Activated T-helper 2 cell treated with anti-CD3 and anti-CD28 coated beads, Interferon-gamma antibody, Interleukin-2, Interleukin-4, amounts not matched to agents 10 μg/mL and 5 μg/mL and 100 μg/mL, durations not matched to agents 14 hours and 24 hours and 36 hours (primary cell): ENCODE data around the gene TTLL4. TPM values are rescaled to one million over a fixed set of nuclear protein-coding genes. Genes with fewer than 3 reads are reported as not detected.
"Not testable (repeated sequence)": the region's sequence is repeated elsewhere in the genome, so short reads cannot be mapped to it uniquely, and the experiment has no call there.

ENCODE experiments used
- DNase-seq: peaks from one replicate; pipeline ENCODE4 v3.0.0; 2021; ENCODE audit warnings: low spot score
- H3K27ac Mint-ChIP-seq: one replicate; pipeline ENCODE4 v1.8.0; 2021; ENCODE audit warnings: mixed read lengths
- H3K27me3 Mint-ChIP-seq: one replicate; pipeline ENCODE4 v1.8.0; 2021; ENCODE audit warnings: low read depth, mixed read lengths
- H3K36me3 Mint-ChIP-seq: one replicate; pipeline ENCODE4 v1.8.0; 2021; ENCODE audit warnings: low read depth, mixed read lengths
- H3K4me1 Mint-ChIP-seq: one replicate; pipeline ENCODE4 v1.8.0; 2021; ENCODE audit warnings: low read depth, mixed read lengths
- H3K4me3 Mint-ChIP-seq: one replicate; pipeline ENCODE4 v1.8.0; 2021; ENCODE audit warnings: low read depth, mild to moderate bottlenecking, moderate library complexity, mixed read lengths
- H3K9me3 Mint-ChIP-seq: one replicate; pipeline ENCODE4 v1.8.0; 2021; ENCODE audit warnings: mixed read lengths
- intact Hi-C: fragments of 100-400 bp; cut with micrococcal nuclease; formaldehyde crosslinking; loops from one replicate; pipeline ENCODE4 v1.15.1; 2023
- total RNA-seq: library from RNA; stranded (reverse); gene quantifications from 2 replicates; pipeline ENCODE4 v1.2.3, GENCODE V29; 2022

Gene TTLL4, protein sequence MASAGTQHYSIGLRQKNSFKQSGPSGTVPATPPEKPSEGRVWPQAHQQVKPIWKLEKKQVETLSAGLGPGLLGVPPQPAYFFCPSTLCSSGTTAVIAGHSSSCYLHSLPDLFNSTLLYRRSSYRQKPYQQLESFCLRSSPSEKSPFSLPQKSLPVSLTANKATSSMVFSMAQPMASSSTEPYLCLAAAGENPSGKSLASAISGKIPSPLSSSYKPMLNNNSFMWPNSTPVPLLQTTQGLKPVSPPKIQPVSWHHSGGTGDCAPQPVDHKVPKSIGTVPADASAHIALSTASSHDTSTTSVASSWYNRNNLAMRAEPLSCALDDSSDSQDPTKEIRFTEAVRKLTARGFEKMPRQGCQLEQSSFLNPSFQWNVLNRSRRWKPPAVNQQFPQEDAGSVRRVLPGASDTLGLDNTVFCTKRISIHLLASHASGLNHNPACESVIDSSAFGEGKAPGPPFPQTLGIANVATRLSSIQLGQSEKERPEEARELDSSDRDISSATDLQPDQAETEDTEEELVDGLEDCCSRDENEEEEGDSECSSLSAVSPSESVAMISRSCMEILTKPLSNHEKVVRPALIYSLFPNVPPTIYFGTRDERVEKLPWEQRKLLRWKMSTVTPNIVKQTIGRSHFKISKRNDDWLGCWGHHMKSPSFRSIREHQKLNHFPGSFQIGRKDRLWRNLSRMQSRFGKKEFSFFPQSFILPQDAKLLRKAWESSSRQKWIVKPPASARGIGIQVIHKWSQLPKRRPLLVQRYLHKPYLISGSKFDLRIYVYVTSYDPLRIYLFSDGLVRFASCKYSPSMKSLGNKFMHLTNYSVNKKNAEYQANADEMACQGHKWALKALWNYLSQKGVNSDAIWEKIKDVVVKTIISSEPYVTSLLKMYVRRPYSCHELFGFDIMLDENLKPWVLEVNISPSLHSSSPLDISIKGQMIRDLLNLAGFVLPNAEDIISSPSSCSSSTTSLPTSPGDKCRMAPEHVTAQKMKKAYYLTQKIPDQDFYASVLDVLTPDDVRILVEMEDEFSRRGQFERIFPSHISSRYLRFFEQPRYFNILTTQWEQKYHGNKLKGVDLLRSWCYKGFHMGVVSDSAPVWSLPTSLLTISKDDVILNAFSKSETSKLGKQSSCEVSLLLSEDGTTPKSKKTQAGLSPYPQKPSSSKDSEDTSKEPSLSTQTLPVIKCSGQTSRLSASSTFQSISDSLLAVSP
- total RNA-seq = 55.7 and 64.7 TPM in 2 replicates

DNA sequence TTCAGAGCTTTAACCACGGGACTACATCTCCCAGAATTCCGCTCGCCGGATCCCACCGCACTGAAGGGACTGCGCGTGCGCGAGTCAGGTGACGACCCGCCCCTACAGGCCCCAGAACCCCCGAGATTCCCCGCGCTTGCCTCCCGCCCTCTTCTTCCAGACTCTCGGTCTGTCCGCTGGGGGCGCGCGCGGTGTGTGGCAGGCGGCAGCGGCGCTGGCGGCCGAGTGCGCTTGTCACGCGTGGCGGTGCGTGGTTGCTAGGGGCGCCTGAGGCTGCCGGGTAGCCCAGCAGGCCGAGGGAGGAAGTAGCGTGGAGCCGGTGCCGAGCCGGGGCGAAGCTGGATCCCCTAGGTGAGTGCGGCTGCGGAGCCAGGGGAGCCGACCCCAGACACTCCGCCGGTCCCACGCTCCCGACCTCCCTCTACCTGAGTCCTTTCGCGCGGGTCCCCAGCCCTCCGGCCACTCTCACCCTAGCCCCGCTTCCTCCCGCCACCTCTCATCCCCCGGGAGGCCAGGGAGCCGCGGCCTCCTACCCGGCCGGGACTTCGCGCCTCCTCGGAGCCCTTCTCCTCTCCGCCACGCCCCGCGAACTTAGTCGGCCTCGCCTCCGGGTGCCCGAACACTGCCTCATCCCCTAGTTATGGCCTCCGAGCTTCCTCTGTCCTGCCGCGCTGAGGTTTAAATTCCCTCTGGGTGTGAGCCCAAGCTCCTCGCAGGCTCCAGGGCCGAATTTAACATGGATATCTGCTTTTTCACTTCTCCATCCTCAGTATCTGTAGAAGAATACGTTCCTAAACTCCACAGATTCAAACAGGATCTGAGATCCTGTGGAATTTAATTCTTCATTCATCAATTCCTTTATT, at the start of gene TTLL4:
TTLL4 (plus strand) TSS at position 149 of the 863 bp plus-strand sequence. CDS start 26,842 bp downstream, outside the sequence.
- DNase-seq = peak; percentile 98
- peak within 1 kb of the TSS; percentile 95 for H3K4me3 Mint-ChIP-seq
- peaks cover 1% of the 10 kb centered on the region for H3K27me3 Mint-ChIP-seq
- H3K4me1 Mint-ChIP-seq = peaks cover 17% of the 10 kb centered on the region
- H3K27ac Mint-ChIP-seq = peak within 1 kb of the TSS; percentile 84
- intact Hi-C loops = loop anchor here (1.0 to 2.0 kb wide), 7 partner anchors 22 to 788 kb away; partner anchors contain the start of genes BCS1L, CNOT9, GMPPA and RNF25
- H3K9me3 Mint-ChIP-seq = no peaks in the 10 kb centered on the region
- peaks cover 11% of the 10 kb centered on the region for H3K36me3 Mint-ChIP-seq

GRCh38 chr2:218662377-218662776, 48.3 kb upstream of the TTLL4 start:
- Mint-ChIP-seq H3K27me3 (no peaks in the 10 kb centered on the region), H3K4me1 (peaks cover 18% of the 10 kb centered on the region), H3K4me3 (no peak overlapping the region), H3K36me3 (peaks cover 71% of the 10 kb centered on the region), H3K9me3 (no peaks in the 10 kb centered on the region), H3K27ac (no peak overlapping the region)
- intact Hi-C loops = no loop called here
- DNase-seq = no peak

- Mint-ChIP-seq H3K36me3 (peaks cover 70% of the 10 kb centered on the region), H3K9me3 (no peaks in the 10 kb centered on the region), H3K4me1 (peaks cover 15% of the 10 kb centered on the region), H3K4me3 (no peak overlapping the region), H3K27ac (no peak overlapping the region), H3K27me3 (no peaks in the 10 kb centered on the region)
- intact Hi-C loops = no loop called here
- DNase-seq = no peak
These were observed 47.8 kb upstream of the TTLL4 start for GRCh38 chr2:218662827-218663226.

- intact Hi-C loops = no loop called here
- peaks cover 68% of the 10 kb centered on the region for H3K36me3 Mint-ChIP-seq
- H3K4me3 Mint-ChIP-seq = no peak overlapping the region
- H3K27ac Mint-ChIP-seq = no peak overlapping the region
- H3K4me1 Mint-ChIP-seq = peaks cover 8% of the 10 kb centered on the region
- H3K9me3 Mint-ChIP-seq = no peaks in the 10 kb centered on the region
- no peaks in the 10 kb centered on the region for H3K27me3 Mint-ChIP-seq
- DNase-seq = no peak
These were observed 46.7 kb upstream of the TTLL4 start for GRCh38 chr2:218663901-218664300.

GRCh38 chr2:218664653-218665052, 46.0 kb upstream of the TTLL4 start:
- Mint-ChIP-seq H3K36me3 (peaks cover 61% of the 10 kb centered on the region), H3K4me3 (no peak overlapping the region), H3K4me1 (peaks cover 10% of the 10 kb centered on the region), H3K27me3 (no peaks in the 10 kb centered on the region), H3K27ac (peak overlapping the region; percentile 40), H3K9me3 (no peaks in the 10 kb centered on the region)
- intact Hi-C loops = no loop called here
- DNase-seq = no peak

GRCh38 chr2:218671097-218671653, 39.5 kb upstream of the TTLL4 start:
- Mint-ChIP-seq H3K4me3 (peak overlapping the region; percentile 92), H3K4me1 (peaks cover 21% of the 10 kb centered on the region), H3K36me3 (peaks cover 13% of the 10 kb centered on the region)

DNA sequence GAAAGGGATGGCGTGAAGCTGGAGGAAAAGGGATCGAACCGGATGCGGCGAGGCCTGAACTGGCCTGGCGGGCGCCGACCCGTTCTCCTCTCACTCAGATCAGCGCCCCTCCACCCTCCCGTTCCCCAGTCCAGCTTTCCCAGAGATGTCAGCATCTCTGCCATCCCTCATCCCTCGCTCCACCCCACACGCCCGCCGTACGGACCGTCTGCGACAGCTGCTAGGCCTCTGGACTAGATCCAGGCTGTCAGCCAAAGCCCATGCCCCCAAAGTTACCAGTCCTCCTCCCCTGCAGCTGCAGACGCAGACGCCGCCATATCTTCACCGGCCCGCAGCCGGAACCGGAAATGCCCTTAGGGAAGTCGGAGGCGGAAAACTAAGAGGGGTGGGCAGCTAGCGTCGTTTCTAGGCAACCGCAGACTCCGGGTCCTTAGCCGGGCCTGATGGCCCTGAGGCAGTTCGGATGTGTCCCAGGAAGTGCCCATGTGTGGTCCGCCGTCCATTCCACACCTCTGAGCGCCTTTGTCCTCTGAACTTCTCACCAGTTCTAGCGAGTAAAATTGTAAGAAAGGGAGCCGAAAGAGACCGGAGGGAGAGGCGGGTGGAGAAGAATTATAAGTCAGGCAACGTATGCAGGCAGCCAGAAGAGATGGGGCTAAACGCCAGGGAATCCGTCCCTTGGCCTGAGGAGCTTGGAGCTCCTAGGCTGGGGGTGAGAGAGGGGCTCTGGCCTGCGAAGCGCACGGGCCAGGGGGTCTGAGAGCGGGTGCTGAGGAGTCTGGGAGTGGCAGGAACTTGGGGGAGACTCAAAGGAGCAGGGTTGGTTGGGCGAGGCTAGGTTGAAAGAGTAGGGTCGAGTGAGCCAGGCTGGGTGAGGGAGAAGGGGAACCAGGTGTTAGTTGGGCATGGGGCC, 38.7 kb upstream of the TTLL4 start, which contains the start of the genes RNF25 and STK36:
RNF25 (minus strand) TSS at position 349 of the 913 bp plus-strand sequence; CDS start at position 317, 32 bp downstream.
STK36 (plus strand) TSS at position 433 of the 913 bp plus-strand sequence. CDS start 744 bp downstream, outside the sequence.
- peaks cover 10% of the 10 kb centered on the region for H3K36me3 Mint-ChIP-seq
- H3K4me3 Mint-ChIP-seq = peak within 1 kb of the TSS; percentile 92
- DNase-seq = peak; percentile 75
- H3K27ac Mint-ChIP-seq = peak within 1 kb of the TSS; percentile 86
- peaks cover 21% of the 10 kb centered on the region for H3K4me1 Mint-ChIP-seq
- intact Hi-C loops = loop anchor here (1.0 to 5.0 kb wide), 5 partner anchors 13 to 175 kb away; partner anchors contain the start of genes BCS1L, CNOT9, TTLL4 and USP37
- no peaks in the 10 kb centered on the region for H3K9me3 Mint-ChIP-seq
- no peaks in the 10 kb centered on the region for H3K27me3 Mint-ChIP-seq

More at GRCh38 chr2:218671097-218671653, 39.5 kb upstream of the TTLL4 start:
- no peak for DNase-seq
- intact Hi-C loops = loop anchor here (1.0 to 5.0 kb wide), 3 partner anchors 12 to 176 kb away; partner anchors contain the start of genes BCS1L, CNOT9, USP37 and ZNF142
- H3K27ac Mint-ChIP-seq = peak overlapping the region; percentile 86
- no peaks in the 10 kb centered on the region for H3K27me3 Mint-ChIP-seq
- H3K9me3 Mint-ChIP-seq = no peaks in the 10 kb centered on the region

GRCh38 chr2:218679119-218679518, 31.5 kb upstream of the TTLL4 start:
- Mint-ChIP-seq H3K27ac (no peak overlapping the region), H3K27me3 (no peaks in the 10 kb centered on the region), H3K9me3 (no peaks in the 10 kb centered on the region), H3K4me1 (no peaks in the 10 kb centered on the region), H3K4me3 (no peak overlapping the region), H3K36me3 (peaks cover 3% of the 10 kb centered on the region)
- intact Hi-C loops = no loop called here
- no peak for DNase-seq

DNA sequence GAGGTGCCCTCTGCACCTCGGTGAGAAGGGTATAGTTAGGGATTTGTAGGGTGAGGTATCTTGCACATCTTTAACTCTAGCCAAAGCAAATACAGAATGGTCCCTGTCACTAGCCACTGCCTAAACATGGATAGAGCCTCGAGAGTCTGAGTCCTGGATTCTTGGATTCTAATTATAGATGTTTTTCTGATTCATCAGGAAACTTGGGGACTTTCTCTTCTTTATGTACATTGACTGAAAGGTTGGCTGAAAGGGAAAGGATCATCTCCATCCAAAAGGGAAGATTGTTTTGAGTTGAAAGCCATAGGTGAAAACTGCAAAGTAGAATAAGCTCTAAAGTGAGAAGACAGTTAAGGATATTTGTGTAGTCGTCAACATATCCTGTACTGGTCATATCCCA, 30.6 kb upstream of the TTLL4 start:
- intact Hi-C loops = no loop called here
- no peak for DNase-seq
- no peaks in the 10 kb centered on the region for H3K27me3 Mint-ChIP-seq
- peaks cover 3% of the 10 kb centered on the region for H3K36me3 Mint-ChIP-seq
- no peaks in the 10 kb centered on the region for H3K9me3 Mint-ChIP-seq
- H3K4me1 Mint-ChIP-seq = no peaks in the 10 kb centered on the region
- H3K27ac Mint-ChIP-seq = no peak overlapping the region
- H3K4me3 Mint-ChIP-seq = no peak overlapping the region

DNA sequence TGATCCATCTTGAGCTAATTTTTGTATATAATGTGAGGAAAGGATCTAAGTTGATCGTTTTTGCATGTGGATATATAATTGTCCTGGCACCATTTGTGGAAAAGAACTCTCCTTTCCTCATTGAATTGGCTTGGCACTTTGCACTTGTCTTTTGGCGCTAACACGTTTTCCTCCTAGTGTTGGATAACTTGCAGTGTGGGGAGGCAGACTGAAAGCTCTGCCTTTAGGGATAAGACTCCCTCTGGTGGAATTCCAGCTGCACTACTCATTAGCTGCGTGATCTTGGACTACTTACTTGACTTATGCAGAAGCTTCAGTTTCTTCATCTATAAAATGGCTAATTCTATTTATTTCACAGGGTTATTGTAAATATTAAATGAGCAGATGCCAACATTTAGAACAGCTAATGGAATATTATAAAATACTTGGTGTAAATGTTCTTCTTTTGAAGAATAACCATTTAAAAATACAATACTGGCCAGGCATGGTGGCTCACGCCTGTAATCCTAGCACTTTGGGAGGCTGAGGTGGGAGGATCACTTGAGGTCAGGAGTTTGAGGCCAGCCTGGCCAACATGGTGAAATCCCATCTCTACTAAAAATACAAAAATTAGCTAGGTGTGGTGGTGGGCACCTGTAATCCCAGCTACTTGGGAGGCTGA, 23.1 kb upstream of the TTLL4 start:
- H3K27ac Mint-ChIP-seq, H3K4me3 Mint-ChIP-seq: not testable (repeated sequence)

More for the DNA sequence above, 23.1 kb upstream of the TTLL4 start:
- DNase-seq, H3K9me3 Mint-ChIP-seq, H3K27me3 Mint-ChIP-seq, H3K4me1 Mint-ChIP-seq, H3K36me3 Mint-ChIP-seq: not testable (repeated sequence)
- intact Hi-C loops = loop anchor here (1.0 to 2.0 kb wide), 2 partner anchors 15 to 28 kb away; partner anchors contain the start of genes BCS1L, RNF25, STK36 and ZNF142
